GM23338 (cell line): ENCODE results near the gene MARCHF5.

Experiments used
- CREB1 ChIP-seq: fragments of 250-450 bp; sonication (Bioruptor Pico); IDR thresholded peaks from 2 replicates; pipeline ENCODE4 v1.5.0; 2020; ENCODE audit warnings: low read depth, mild to moderate bottlenecking, moderate library complexity
- CTCF ChIP-seq, 2 experiments: fragments of 200-600 bp in 1 of 2; sonication (generic) in 1 of 2; conservative IDR thresholded peaks; 2 replicates each; pipeline versions ENCODE4 v1.5.1 to v1.6.1; 2016 to 2017; ENCODE audit warnings: antibody characterized with exemption in 2 of 2, low read depth in 2 of 2, mild to moderate bottlenecking in 2 of 2, moderate library complexity in 1 of 2
- ETS1 ChIP-seq: IDR thresholded peaks from 2 replicates; pipeline ENCODE4 v1.6.1; 2016; ENCODE audit warnings: antibody characterized with exemption
- EZH2 ChIP-seq: fragments of 200-600 bp; sonication (generic); IDR thresholded peaks from one replicate; pipeline ENCODE4 v1.8.0; 2017; ENCODE audit warnings: antibody characterized with exemption, mild to moderate bottlenecking, low read depth; ENCODE audit not compliant: unreplicated experiment
- EZH2phosphoT487 ChIP-seq: fragments of 200-600 bp; sonication (generic); IDR thresholded peaks from one replicate; pipeline ENCODE4 v1.8.1; 2018; ENCODE audit warnings: antibody characterized with exemption; ENCODE audit not compliant: unreplicated experiment
- JUNB ChIP-seq: IDR thresholded peaks from one replicate; pipeline ENCODE4 v1.6.1; 2016; ENCODE audit warnings: antibody characterized with exemption; ENCODE audit not compliant: unreplicated experiment
- NANOG ChIP-seq: IDR thresholded peaks from 2 replicates; pipeline ENCODE4 v1.6.1; 2016; ENCODE audit warnings: antibody characterized with exemption, borderline replicate concordance
- POLR2AphosphoS5 ChIP-seq: IDR thresholded peaks from 2 replicates; pipeline ENCODE4 v1.6.1; 2016; ENCODE audit warnings: antibody characterized with exemption, low read depth
- REST ChIP-seq: IDR thresholded peaks from one replicate; pipeline ENCODE4 v1.6.1; 2018; ENCODE audit warnings: antibody characterized with exemption; ENCODE audit not compliant: unreplicated experiment
- STAT1 ChIP-seq: IDR thresholded peaks from one replicate; pipeline ENCODE4 v1.6.1; 2016; ENCODE audit warnings: antibody characterized with exemption; ENCODE audit not compliant: unreplicated experiment
- ZNF114 ChIP-seq: fragments of 250-450 bp; sonication (Bioruptor Pico); IDR thresholded peaks from 2 replicates; pipeline ENCODE4 v1.5.0; 2020; ENCODE audit warnings: mild to moderate bottlenecking, moderate library complexity

GRCh38 chr10:92304061-92304460 lies 13.1 kb downstream of the MARCHF5 start:
- TF ChIP-seq STAT1 (no peak), EZH2 (no peak), CTCF (conservative IDR thresholded peaks at IDR 0.05; ENCODE audit: low read depth in 2 of 2) (no peak), NANOG (no peak), EZH2phosphoT487 (no peak), POLR2AphosphoS5 (no peak), REST (no peak), ETS1 (no peak), CREB1 (CRISPR knock-in tag) (no peak), JUNB (no peak), ZNF114 (CRISPR knock-in tag) (no peak)
